Measurements from ENCODE around the gene FRMD4A. TPM values are rescaled to one million over a fixed set of nuclear protein-coding genes. Genes with fewer than 3 reads are reported as not detected.
"Not testable (repeated sequence)": the region's sequence is repeated elsewhere in the genome, so short reads cannot be mapped to it uniquely, and the experiment has no call there.

FRMD4A gene
- total RNA-seq, 1 experiment from 2014 or later: 1.1 TPM

GRCh38 chr10:13984647-13985155 is 346.0 kb downstream of the FRMD4A start:
- DNase-seq (ENCODE audit: low spot score): peak; percentile 38

GRCh38 chr10:13983035-13983434 is 347.7 kb downstream of the FRMD4A start:
- DNase-seq (ENCODE audit: low spot score): no peak

- DNase-seq (ENCODE audit: low spot score): no peak
Measured at GRCh38 chr10:13978533-13979115, 352.1 kb downstream of the FRMD4A start.

- no peak for DNase-seq (ENCODE audit: low spot score)
Measured at GRCh38 chr10:13977861-13978532, 352.7 kb downstream of the FRMD4A start.

- DNase-seq (ENCODE audit: low spot score): no peak
Measured at GRCh38 chr10:13973742-13974141, 357.0 kb downstream of the FRMD4A start.

GRCh38 chr10:13972609-13973008 is 358.1 kb downstream of the FRMD4A start:
- DNase-seq (ENCODE audit: low spot score): no peak

GRCh38 chr10:13971601-13972475 is 358.9 kb downstream of the FRMD4A start:
- no peak for DNase-seq (ENCODE audit: low spot score)

GRCh38 chr10:13970957-13971353 is 359.8 kb downstream of the FRMD4A start:
- DNase-seq (ENCODE audit: low spot score): no peak

- no peak for DNase-seq (ENCODE audit: low spot score)
Measured at GRCh38 chr10:13970236-13970956, 360.3 kb downstream of the FRMD4A start.

- no peak for DNase-seq (ENCODE audit: low spot score)
Measured at GRCh38 chr10:13969792-13970140, 361.0 kb downstream of the FRMD4A start.

- DNase-seq (ENCODE audit: low spot score): no peak
Measured at GRCh38 chr10:13969118-13969791, 361.5 kb downstream of the FRMD4A start.

- no peak for DNase-seq (ENCODE audit: low spot score)
Measured at GRCh38 chr10:13961853-13962252, 368.9 kb downstream of the FRMD4A start.

- peak; percentile 49 for DNase-seq (ENCODE audit: low spot score)
Measured at GRCh38 chr10:13961097-13961496, 369.6 kb downstream of the FRMD4A start.

GRCh38 chr10:13960603-13961002 is 370.1 kb downstream of the FRMD4A start:
- DNase-seq (ENCODE audit: low spot score): no peak

- DNase-seq (ENCODE audit: low spot score): no peak
Measured at GRCh38 chr10:13959443-13960359, 371.0 kb downstream of the FRMD4A start.

GRCh38 chr10:13957856-13958255 is 372.9 kb downstream of the FRMD4A start:
- no peak for DNase-seq (ENCODE audit: low spot score)

GRCh38 chr10:13956826-13957225 is 373.9 kb downstream of the FRMD4A start:
- DNase-seq (ENCODE audit: low spot score): no peak

GRCh38 chr10:13955409-13956068 is 375.2 kb downstream of the FRMD4A start:
- no peak for DNase-seq (ENCODE audit: low spot score)

GRCh38 chr10:13954195-13954594 is 376.5 kb downstream of the FRMD4A start:
- not testable (repeated sequence) for DNase-seq (ENCODE audit: low spot score)

- no peak for DNase-seq (ENCODE audit: low spot score)
Measured at GRCh38 chr10:13953371-13953770, 377.4 kb downstream of the FRMD4A start.

Data from H4 (cell line).